Activated naive CD8-positive, alpha-beta T cell treated with anti-CD3 and anti-CD28 coated beads, Interleukin-2, amount 50 U/mL, for 16 hours (primary cell): ENCODE results near the gene ITGAL.
"Not testable (repeated sequence)": the region's sequence is repeated elsewhere in the genome, so short reads cannot be mapped to it uniquely, and the experiment has no call there.

Experiments
- DNase-seq: peaks from one replicate; pipeline ENCODE4 v3.0.0-alpha.2; 2020; ENCODE audit warnings: low read depth, low spot score

The ITGAL gene

DNA sequence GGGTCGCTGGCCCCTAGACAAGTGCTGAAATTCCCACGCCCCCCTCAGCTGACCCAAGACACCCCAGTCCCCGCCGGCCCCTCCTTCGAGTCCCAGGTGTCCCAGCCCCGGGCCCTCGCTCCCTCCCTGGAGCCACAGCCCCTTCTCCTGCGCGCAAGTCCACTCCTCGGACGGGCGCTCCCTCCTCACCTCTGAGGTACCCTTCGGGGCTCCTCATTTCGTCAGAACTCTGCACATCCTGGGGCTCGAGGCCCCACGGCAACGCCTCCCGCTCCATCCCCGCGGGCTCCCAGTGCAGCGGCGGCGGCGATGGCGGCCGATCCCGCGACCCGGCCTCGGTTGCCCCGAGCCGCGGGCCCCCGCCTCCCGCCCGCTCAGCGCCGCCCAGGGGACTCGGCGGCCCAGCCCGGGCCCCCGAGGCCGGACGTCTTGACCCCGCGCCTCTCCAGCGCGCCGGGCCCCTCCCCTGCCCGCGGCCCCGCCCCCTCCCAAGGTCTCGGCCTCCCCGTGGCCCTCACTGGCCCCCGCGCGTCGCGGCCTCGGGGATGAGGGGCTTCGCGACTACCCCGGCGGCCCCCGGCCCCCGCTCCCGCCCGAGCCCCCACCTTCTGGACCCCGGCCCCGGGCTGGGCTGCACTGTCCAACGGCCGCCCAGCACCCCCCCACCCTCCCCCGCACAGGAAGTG is 53.7 kb downstream of the ITGAL start, which contains the start of gene ZNF768:
ZNF768 (minus strand) TSS at position 430 of the 686 bp plus-strand sequence; CDS start at position 277, 153 bp downstream.
- DNase-seq: no peak

DNA sequence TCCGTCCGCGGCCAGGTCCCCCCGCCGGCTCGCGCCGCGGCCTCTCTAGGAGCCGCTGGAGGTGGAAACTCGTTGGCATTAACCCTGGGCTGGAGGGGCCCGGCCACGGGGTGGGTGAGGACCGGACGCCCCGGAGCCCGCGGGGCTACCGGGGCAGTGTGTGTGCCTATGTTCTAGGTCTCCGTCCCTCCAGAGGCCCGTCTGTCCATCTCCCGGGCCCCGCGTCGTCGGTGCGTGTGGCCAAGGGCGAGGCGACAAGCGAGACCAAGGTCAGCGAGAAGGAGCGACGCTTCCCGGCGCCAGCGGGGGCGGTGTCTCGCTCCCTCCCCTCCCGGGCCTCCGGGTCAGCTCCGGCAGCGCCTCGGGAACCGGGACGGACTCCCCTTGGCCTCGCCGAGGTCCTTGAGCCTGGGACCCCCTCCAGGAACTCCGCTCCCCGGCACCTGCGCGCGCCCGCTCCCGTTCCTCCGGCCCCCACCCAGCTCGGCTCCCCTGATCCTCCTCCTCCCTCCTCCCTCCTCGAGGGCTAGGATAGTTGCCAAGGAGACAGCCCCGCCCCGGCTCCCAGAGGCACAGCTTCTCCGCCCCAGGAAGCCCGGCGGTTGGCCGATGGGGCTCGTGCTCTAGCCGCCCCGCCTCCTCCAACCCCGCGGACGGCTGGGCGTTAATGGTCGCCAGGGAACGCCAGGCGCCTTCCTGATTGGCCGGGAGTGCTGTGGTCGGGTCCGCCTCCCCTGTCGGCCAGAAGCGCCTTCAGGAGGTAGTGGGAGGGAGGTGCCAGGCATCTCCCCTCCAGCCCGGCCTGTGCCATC is 54.5 kb downstream of the ITGAL start:
- DNase-seq: peak; percentile 83

DNA sequence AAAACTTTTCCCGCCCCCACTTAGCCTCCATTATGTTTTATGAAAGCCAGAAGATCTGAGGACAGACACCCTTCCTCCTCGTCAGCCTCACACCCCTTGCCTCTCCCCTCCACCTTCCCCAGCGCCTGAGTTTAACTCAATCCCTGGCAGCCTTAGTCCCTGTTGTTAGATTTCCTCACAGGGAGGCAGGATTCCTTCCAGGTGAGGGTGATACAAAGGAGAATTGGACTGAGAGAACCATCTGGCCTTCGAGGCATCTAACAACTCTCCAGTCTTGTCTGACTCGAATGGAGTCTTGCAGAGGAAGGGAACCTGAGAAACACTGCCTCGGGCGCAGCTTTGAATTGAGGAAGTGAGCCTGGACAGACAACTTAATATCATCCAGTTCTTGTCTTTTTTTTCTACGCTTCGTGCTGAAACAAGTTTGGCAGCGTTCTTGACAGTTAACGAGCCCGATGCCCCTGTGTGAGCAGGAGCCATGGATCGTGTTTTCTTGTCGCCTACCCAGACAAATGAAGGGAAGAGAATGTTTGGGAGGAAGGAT is 55.2 kb downstream of the ITGAL start:
- DNase-seq: no peak

DNA sequence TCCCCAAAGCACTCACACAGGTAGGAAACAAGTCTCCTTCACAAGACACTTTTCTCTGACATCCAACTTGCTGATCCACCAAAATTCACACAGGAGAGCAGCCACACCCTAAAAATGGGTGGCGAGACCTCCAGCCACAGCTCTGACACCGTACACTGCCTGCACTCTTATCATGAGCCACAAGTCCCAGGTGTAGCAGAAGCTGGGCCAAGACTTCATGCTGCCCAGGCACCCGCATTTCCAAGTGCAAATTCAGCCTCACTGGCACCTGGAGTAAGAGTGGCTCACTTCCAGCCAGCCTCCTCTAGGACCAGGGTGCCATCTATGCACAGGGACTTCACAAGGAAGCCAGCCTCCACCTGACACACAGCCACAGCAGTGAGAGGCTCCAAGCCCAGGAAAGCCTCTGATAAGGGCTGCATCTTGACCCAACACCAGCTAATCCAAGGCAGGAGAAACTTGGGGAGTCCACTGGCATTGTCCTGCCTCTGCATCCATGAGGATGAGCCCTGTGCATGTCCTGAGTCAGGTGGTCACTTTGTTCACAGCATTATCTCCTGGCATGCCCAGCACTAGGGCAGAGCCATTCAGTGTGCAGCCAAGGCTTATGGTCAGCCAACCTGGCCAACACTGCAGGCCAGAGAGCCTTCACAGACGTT is 56.4 kb downstream of the ITGAL start:
- DNase-seq: no peak

DNA sequence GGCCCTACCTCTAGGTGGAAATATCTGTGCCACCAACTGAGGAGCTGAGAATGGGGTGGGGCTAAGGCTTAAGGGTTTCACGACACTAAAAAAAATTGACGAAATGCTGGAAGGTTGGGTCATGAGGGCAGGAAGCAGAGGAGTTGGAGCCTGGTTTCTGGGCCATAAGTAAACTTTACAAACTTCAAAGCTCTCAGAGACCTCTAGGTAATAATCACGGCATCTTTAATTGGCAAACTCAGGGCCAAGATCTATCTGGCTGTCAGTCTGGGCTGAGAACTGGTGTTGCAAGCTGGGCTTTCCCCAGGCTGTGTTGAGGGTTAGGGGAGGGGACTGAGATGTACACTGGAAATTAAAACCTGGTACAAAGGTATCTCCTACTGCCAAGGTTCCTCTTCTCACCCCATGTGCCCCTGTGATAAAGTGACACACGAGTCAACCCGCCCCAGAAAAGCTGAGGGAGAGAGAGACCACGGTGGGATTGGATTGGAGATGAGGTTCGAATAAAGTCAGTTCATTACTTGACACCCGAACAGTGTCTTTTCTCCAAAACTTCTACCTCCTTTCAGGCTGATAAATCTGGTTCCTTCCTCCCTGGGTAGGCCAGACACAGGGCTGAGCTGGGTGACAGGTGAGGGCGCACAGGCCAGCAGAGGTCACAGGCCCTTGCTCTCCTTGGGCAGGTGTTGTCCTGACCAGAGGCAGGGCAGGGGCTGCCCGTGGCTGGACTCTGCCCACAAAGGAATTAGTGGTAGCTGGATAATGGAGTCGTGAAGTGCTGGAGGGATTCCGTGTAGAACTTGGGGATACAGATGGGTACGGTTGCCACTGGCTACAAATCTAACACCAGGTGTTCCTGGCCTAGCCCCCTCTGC is 57.9 kb downstream of the ITGAL start:
- DNase-seq: no peak

DNA sequence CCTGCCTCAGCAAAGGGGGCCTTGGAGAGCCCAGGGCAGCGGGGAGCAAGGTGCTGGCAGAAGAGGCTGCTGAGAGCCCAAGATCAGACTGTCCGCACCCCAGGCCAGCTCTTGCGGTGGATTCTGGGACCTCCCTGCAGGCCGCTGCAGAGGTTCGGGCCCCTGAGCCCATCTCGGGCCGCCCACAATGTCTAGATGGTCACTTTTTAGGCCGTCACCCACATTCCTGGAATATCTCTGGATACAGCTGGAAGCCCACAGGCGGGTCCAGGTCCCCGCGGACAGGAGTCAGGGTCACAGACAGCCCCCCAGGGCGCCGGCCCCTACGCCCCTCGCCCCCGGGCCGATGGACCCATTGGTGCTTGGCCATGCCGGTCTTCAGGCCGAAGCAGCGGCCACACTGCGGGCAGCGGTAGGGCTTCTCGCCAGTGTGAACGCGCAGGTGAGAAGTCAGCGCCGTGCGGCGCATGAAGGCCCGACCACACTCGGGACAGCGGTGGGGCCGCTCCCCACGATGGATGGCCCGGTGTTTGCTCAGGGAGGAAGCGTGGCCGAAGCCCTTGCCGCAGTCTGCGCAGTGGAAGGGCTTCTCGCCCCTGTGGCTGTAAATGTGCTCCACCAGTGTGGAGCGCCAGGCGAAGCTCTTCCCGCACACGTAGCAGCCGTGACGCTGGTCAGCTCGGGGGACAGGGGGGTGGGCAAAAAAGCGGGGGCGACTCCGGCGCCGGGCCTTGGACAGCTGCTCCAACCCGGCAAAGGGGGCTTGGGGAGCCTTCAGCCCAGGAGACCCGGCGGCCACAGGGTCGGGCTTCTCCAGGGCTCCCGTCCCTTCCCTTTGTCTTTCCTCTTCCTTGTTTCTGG is 60.0 kb downstream of the ITGAL start:
- no peak for DNase-seq

DNA sequence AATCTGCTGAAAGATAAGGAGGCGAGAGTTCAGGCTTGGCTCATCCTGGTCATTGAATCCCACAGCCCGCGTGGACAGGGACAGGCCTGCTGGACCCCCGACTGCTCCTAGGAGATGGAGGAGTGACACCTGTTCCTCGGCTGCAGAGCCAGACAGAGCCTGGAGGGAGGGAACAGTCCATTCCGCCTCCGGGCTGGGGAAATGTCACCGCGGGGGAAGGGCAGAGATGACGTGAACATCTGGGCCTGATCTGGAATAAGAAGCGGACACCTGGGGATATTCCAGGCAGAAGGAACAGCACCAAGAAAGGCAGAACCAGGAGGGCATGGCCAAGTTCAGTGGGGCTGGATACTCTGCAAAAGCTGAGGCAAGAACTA is 60.6 kb downstream of the ITGAL start:
- DNase-seq: no peak

DNA sequence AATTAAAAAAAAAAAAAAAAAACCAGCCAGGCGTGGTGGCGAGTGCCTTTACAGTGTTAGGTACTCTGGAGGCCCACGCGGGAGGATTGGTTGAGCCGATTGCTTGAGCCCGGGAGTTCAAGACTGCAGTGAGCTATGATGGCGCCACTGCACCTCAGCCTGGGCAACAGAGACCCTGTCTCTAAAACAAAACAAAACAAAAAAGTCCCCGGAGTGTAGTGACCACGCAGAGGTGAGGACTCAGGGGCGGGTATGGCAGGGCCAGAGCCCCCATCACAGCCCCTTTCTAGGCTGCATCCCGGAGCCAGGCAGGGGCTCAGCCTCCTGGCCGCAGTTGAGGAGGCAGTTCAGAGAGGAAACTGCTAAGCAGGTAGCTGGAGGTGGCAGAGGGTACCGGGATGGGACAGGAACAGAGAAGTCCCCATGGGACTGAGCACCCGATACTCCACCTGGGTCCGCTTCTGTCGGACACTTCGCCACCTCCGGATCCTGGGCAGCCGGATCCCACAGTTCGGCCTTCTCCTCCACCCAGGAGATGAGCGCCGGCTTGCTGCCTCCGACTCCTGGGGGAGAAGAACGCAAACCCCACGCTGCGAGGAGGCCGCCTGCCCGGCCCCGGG is 61.3 kb downstream of the ITGAL start:
- no peak for DNase-seq

DNA sequence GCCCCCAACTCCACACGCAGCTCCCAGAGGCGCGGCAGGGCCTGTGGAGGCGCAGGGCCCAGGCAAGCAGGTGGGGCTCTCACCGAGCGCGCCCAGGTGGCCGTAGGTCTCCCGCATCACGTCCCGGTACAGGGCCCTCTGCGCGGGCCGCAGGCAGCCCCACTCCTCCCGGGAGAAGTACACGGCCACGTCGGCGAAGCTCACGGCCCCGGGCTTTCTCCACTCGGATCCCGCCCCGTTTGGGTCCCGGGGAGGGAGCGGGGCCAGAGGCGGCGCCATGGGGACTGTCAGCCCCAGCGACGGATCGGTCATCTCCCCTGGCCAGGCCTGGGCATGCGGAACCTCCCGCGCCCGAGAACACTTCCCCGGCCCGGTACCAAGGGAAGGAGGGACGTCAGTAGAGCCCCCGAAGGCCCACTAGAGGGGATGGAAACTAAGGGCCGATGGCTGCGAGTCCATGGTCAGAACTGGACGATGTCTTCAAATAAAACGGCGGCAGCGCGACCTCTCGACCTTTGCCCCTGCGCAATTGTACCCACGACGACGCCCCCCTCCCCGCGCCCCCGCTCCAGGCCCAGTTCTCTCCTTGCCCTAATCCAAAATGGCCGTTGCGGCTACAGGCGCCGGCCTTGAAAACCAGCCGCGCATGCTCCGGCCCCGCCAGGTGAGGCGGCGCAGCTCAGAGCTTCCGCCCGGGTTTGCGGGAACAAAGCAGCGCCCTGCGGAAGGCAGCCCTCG is 62.0 kb downstream of the ITGAL start, which contains the start of gene ZNF747:
ZNF747 (minus strand) TSS at position 491 of the 738 bp plus-strand sequence; CDS start at position 312, 179 bp downstream.
- peak; percentile 78 for DNase-seq

DNA sequence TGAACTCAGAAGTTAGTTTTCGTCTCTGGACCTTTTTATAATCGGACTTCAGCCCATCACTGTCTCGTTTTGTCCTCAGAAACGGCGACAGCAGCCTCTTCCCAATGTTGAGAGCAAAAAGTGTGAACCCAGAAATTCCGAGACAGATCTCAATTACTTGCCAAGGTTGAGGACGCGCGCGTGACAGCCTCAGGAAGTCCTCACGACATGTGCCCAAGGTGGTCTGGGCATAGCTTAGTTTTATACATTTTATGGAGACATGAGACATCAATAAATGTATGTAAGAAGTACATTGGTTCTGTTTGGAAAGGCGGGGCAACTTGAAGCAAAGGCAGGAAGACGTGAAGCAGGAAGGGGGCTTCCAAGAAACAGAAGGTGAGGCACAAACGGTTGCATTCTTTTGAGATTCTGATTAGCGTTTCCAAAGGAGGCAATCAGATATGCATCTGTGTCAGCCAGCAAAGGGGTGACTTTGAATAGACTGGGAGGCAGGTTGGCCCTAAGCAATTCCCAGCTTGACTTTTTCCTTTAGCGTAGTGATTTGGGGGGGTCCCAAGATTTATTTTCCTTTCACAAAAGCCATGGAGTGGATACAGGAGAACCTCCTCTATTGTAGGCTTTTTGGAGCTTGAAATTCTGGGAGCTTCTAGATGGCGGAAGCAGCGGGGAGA is 62.7 kb downstream of the ITGAL start:
- no peak for DNase-seq

DNA sequence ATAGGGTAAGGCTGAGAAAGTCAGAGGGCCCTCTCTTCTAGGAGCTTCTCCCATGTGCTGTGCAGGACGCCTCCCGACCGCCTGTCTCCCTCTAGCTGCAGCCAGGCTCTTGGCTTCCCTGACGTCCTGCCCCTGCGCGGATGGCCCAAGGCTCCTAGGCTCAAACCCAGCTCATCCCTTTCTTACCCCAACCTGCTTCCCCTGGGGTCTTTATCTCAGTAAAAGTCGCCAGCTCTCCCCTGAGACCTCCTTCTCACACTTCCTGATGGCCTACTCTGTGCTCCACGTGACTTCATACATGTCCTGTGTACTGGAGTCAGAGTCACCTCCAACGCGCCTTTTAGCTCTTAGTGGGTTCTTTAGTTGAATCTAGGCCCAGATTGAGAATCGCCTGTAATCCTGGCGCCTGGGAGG is 63.2 kb downstream of the ITGAL start:
- peak; percentile 21 for DNase-seq

DNA sequence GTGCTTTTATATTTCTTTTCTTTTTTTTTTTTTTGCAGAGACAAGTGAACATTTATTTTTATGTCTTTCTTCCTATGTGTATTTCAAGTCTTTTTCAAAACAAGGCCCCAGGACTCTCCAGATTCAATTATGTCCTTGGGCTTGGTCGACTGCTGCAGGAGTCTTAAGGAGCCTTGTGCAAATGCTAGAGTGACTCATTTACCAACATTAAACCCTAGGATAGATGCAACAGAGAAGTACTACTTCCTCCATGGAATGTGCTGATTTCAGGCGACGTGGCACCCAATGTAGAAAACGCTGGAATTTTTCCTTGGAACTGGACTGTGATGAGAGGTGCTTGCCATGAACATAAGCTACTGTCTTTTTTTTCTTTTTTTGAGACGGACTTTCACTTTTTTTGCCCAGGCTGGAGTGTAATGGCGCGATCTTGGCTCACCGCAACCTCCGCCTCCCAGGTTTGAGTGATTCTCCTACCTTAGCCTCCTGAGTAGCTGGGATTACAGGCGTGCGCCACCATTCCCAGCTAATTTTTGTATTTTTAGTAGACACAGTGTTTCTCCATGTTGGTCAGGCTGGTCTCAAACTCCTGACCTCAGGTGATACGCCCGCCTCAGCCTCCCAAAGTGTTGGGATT is 64.0 kb downstream of the ITGAL start:
- DNase-seq: not testable (repeated sequence)

DNA sequence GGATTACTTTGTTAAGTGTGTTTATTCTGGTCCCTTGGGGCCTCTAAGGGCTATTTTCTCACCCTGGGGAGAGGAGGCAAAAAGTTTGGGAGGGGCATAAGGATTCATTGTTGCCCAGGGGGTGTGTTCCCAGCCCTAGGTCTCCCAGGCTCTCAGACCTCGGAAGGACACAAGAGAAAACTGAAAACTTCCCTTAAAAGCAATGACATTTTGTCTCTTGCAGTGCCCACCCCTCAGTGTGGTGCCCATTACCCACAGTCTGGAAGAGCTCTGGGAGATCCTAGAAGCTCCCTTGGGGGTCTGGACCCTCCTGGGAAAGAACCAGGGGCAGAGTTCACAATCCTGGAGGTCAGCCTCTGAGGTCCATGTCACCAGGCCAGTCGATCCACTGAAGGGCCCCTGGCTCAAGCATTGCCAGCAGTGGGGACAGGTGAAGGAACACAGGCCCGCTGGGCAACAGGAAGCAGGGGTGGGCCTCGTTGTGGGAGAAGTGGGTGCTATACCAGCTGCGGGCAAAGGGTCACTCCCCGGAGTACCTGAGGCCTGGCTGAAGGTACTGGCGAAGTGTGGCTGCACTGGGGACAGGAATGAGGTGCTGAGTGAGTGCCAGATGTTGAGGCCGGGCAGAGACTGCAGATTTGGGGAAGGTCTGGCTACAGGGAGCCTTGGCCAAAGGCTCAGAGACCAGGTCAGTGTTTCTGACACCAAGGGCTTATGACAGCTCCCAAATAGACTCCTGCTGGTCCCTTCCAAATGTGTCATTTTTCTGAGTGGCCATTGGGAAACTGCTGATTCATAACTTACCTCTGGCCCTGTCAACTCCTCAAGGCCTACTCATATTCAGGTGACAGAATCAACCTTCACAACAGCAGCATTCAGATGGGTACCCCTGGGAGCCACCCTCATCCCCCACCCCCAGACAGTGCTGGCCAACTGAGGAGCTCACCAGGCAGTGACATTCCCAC is 66.7 kb downstream of the ITGAL start:
- no peak for DNase-seq

DNA sequence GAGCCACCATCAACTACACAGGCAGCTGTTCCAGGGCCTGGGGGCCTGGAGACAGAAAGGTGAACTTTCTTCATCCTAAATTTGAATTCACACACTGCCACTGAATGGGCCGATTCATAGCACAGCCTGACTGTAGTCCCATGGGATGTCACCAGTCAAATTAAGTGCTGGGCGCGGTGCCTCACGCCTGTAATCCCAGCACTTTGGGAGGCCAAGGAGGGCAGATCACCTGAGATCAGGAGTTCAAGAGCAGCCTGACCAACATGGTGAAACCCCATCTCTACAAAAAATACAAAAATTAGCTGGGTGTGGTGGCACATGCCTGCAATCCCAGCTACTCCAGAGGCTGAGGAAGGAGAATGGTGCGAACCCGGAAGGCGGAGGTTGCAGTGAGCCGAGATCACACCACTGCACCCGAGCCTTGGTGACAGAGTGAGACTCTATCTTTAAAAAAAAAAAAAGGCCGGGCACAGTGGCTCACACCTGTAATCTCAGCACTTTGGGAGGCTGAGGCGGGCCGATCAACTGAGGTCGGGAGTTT is 67.5 kb downstream of the ITGAL start:
- not testable (repeated sequence) for DNase-seq

DNA sequence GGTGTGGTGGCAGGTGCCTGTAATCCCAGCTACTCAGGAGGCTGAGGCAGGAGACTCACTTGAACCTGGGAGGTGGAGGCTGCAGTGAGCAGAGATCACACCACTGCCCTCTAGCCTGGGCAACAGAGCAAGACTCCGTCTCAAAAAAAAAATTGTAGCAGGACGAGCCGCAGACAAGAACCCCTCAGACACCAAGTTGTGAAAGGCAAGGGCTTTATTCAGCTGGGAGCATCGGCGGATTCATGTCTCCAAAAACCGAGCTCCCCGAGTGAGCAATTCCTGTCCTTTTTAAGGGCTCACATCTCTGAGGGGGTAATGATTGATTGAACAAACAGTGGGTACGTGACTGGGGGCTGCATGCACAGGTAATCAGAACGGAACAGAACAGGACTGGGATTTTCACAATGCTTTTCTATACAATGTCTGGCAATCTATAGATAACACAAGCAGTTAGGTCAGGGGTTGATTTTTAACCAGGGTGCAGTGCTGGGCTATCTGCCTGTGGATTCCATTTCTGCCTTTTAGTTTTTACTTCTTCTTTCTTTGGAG is 68.4 kb downstream of the ITGAL start:
- not testable (repeated sequence) for DNase-seq
